H1 (cell line): ENCODE results near the gene COQ5. TPM values are rescaled to one million over a fixed set of nuclear protein-coding genes. Genes with fewer than 3 reads are reported as not detected.

Experiments
- CTCF ChIA-PET: fragments of 300-600 bp; sonication (Branson Sonifier 250); formaldehyde crosslinking; loops from one replicate; lab custom pipeline; 2021; ENCODE audit not compliant: partially characterized antibody; lab: Charles Lee
- POLR2A ChIA-PET: fragments of 300-600 bp; sonication (Branson Sonifier 250); formaldehyde crosslinking; loops from one replicate; lab custom pipeline; 2021; ENCODE audit warnings: inconsistent platforms; ENCODE audit not compliant: partially characterized antibody; lab: Charles Lee
- DNase-seq, 2 experiments: peaks; one replicate each; pipeline versions ENCODE4 v3.0.0 to v3.0.0-alpha.2; 2010 to 2022; ENCODE audit warnings: low spot score in 2 of 2, low read depth in 1 of 2, mixed read lengths in 1 of 2
- FAIRE-seq: peaks from 2 replicates; lab custom pipeline; 2011; peaks lifted over from hg19 to GRCh38; lab: Jason Lieb, UNC
- H2AFZ ChIP-seq: 2 replicates; pipeline ENCODE4 v1.8.1; 2012; ENCODE audit warnings: low read length, inconsistent platforms
- H2AK5ac ChIP-seq: 2 replicates; pipeline ENCODE4 v1.6.1; 2013; ENCODE audit warnings: low read depth, low read length
- H2BK120ac ChIP-seq: replicated peaks from 2 replicates; pipeline ENCODE3; 2013; ENCODE audit warnings: low read depth, low read length, inconsistent platforms
- H2BK12ac ChIP-seq: 2 replicates; pipeline ENCODE4 v1.6.1; 2013; ENCODE audit warnings: low read depth, low read length
- H2BK15ac ChIP-seq: 2 replicates; pipeline ENCODE4 v1.6.1; 2013; ENCODE audit warnings: low read length
- H2BK20ac ChIP-seq: 2 replicates; pipeline ENCODE4 v1.6.1; 2013; ENCODE audit warnings: low read length
- H2BK5ac ChIP-seq: 2 replicates; pipeline ENCODE4 v1.6.1; 2013; ENCODE audit warnings: low read depth, low read length
- H3K14ac ChIP-seq: 2 replicates; pipeline ENCODE4 v1.6.1; 2013; ENCODE audit warnings: inconsistent platforms; ENCODE audit not compliant: insufficient read length
- H3K18ac ChIP-seq: 2 replicates; pipeline ENCODE4 v1.6.1; 2013; ENCODE audit warnings: low read length; ENCODE audit errors: extremely low read depth
- H3K23ac ChIP-seq: 2 replicates; pipeline ENCODE4 v1.6.1; 2013; ENCODE audit warnings: inconsistent platforms; ENCODE audit not compliant: insufficient read length
- H3K23me2 ChIP-seq: 2 replicates; pipeline ENCODE4 v1.6.1; 2013; ENCODE audit warnings: low read depth, low read length
- H3K27ac ChIP-seq: 2 replicates; pipeline ENCODE4 v1.6.1; 2011; ENCODE audit warnings: low read depth, low read length, inconsistent platforms
- H3K27me3 ChIP-seq, 4 experiments: replicated peaks in 1 of 4; 1 replicate in 1 of 4; 2 replicates in 3 of 4; pipeline versions ENCODE4 v1.6.1 to v1.8.1; 2011 to 2013; ENCODE audit warnings: low read length in 3 of 4, mild to moderate bottlenecking in 3 of 4, inconsistent platforms in 2 of 4, mixed read lengths in 2 of 4, moderate library complexity in 1 of 4; ENCODE audit not compliant: control insufficient read depth in 3 of 4, insufficient read depth in 3 of 4; ENCODE audit errors: extremely low read depth in 1 of 4
- H3K36me3 ChIP-seq, 4 experiments: 2 replicates each; pipeline versions ENCODE4 v1.6.1 to v1.8.1; 2011 to 2013; ENCODE audit warnings: mild to moderate bottlenecking in 4 of 4, low read length in 3 of 4, moderate library complexity in 2 of 4, control low read depth in 1 of 4, inconsistent platforms in 1 of 4; ENCODE audit not compliant: insufficient read depth in 4 of 4, control insufficient read depth in 2 of 4
- H3K4ac ChIP-seq: replicated peaks from 2 replicates; pipeline ENCODE3; 2013; ENCODE audit warnings: low read length, low read depth, mixed read lengths, inconsistent platforms; ENCODE audit not compliant: insufficient read length
- H3K4me1 ChIP-seq, 4 experiments: replicated peaks in 1 of 4; 1 replicate in 1 of 4; 2 replicates in 3 of 4; pipeline versions ENCODE4 v1.6.1 to v1.8.1; 2011 to 2013; ENCODE audit warnings: low read length in 3 of 4, inconsistent platforms in 2 of 4, mixed read lengths in 1 of 4; ENCODE audit not compliant: insufficient read depth in 4 of 4, control insufficient read depth in 3 of 4
- H3K4me2 ChIP-seq, 2 experiments: 2 replicates each; pipeline versions ENCODE4 v1.6.1 to v1.8.1; 2011 to 2013; ENCODE audit warnings: low read depth in 2 of 2, low read length in 2 of 2, control low read depth in 1 of 2, inconsistent platforms in 1 of 2, mild to moderate bottlenecking in 1 of 2; ENCODE audit not compliant: insufficient read depth in 1 of 2
- H3K4me3 ChIP-seq, 4 experiments: fragments of 200-600, 300-600 bp in 1 of 4; sonication (generic), shearing (Covaris generic), sonication (Bioruptor Twin) in 1 of 4; 2 replicates each; pipeline versions ENCODE4 v1.5.1 to v1.8.1; 2011 to 2016; ENCODE audit warnings: low read length in 4 of 4, low read depth in 3 of 4, control low read depth in 2 of 4, inconsistent platforms in 2 of 4, mild to moderate bottlenecking in 2 of 4, mixed read lengths in 1 of 4, moderate library complexity in 1 of 4; ENCODE audit not compliant: insufficient read depth in 2 of 4; ENCODE audit errors: extremely low read depth in 1 of 4
- H3K56ac ChIP-seq: replicated peaks from 2 replicates; pipeline ENCODE3; 2013; ENCODE audit warnings: low read depth, mild to moderate bottlenecking, mixed read lengths, low read length, inconsistent platforms; ENCODE audit not compliant: insufficient read length
- H3K79me1 ChIP-seq: 2 replicates; pipeline ENCODE4 v1.6.1; 2013; ENCODE audit warnings: low read depth, low read length, control low read depth
- H3K79me2 ChIP-seq, 2 experiments: 2 replicates each; pipeline versions ENCODE4 v1.6.1 to v1.8.1; 2012 to 2013; ENCODE audit warnings: low read length in 2 of 2, mild to moderate bottlenecking in 2 of 2, inconsistent platforms in 1 of 2; ENCODE audit not compliant: insufficient read depth in 2 of 2, control insufficient read depth in 1 of 2
- H3K9ac ChIP-seq, 4 experiments: replicated peaks in 1 of 4; 1 replicate in 1 of 4; 2 replicates in 3 of 4; pipeline versions ENCODE4 v1.6.1 to v1.8.1; 2011 to 2013; ENCODE audit warnings: low read depth in 3 of 4, low read length in 3 of 4, control low read depth in 2 of 4, mild to moderate bottlenecking in 2 of 4, moderate library complexity in 2 of 4, inconsistent platforms in 1 of 4; ENCODE audit errors: extremely low read depth in 1 of 4
- H3K9me3 ChIP-seq, 2 experiments: 2 replicates each; pipeline versions ENCODE4 v1.6.1 to v1.8.1; 2012 to 2013; ENCODE audit warnings: mild to moderate bottlenecking in 2 of 2, moderate library complexity in 2 of 2, control low read depth in 1 of 2, inconsistent platforms in 1 of 2, low read depth in 1 of 2, low read length in 1 of 2, mixed read lengths in 1 of 2; ENCODE audit not compliant: insufficient read depth in 2 of 2
- H4K20me1 ChIP-seq, 2 experiments: replicated peaks in 1 of 2; 2 replicates each; pipeline versions ENCODE3 to v1.8.1; 2011 to 2013; ENCODE audit warnings: inconsistent platforms in 2 of 2, low read length in 2 of 2, mild to moderate bottlenecking in 1 of 2; ENCODE audit not compliant: insufficient read depth in 2 of 2, control insufficient read depth in 1 of 2
- H4K5ac ChIP-seq: 2 replicates; pipeline ENCODE4 v1.6.1; 2013; ENCODE audit warnings: low read length, low read depth, mixed read lengths, inconsistent platforms; ENCODE audit not compliant: insufficient read length
- H4K8ac ChIP-seq: 2 replicates; pipeline ENCODE4 v1.8.0; 2013; ENCODE audit warnings: mild to moderate bottlenecking, moderate library complexity, low read length, inconsistent platforms; ENCODE audit not compliant: insufficient read depth; ENCODE audit errors: extremely low read depth
- H4K91ac ChIP-seq: replicated peaks from 2 replicates; pipeline ENCODE3; 2013; ENCODE audit warnings: low read length, mixed read lengths, inconsistent platforms; ENCODE audit not compliant: insufficient read length
- ASH2L ChIP-seq: fragments of 200-600, 300-600 bp; sonication (generic); IDR thresholded peaks from one replicate; pipeline ENCODE4 v1.7.1; 2017; ENCODE audit warnings: low read length
- FOSL1 ChIP-seq: IDR thresholded peaks from 2 replicates; pipeline ENCODE4 v1.6.1; 2011; ENCODE audit warnings: mild to moderate bottlenecking, low read depth, low read length, moderate library complexity; ENCODE audit not compliant: insufficient read depth
- SRF ChIP-seq: IDR thresholded peaks from 2 replicates; pipeline ENCODE4 v1.6.1; 2011; ENCODE audit warnings: mild to moderate bottlenecking, low read depth, low read length, moderate library complexity
- WGBS, 2 experiments: shearing (Covaris generic) in 1 of 2; methylation state at CpG; one replicate each; pipeline versions ENCODE4 v1.1.6 to v1.1.7; 2013 to 2015; ENCODE audit warnings: low lambda C conversion rate in 2 of 2, mixed read lengths in 2 of 2, inconsistent platforms in 1 of 2, low coverage in 1 of 2, missing lambda C conversion rate in 1 of 2; ENCODE audit not compliant: insufficient replicate concordance in 2 of 2, insufficient coverage in 1 of 2, insufficient read length in 1 of 2; ENCODE audit errors: extremely low coverage in 1 of 2, missing lambda C conversion rate in 1 of 2; 5-methylcytosine and 5-hydroxymethylcytosine counted together
- polyA plus RNA-seq, 7 experiments: library from polyadenylated mRNA; depleted of rRNA in 3 of 7; stranded (reverse) in 5 of 7; unstranded in 2 of 7; fragments of >200 nt in 5 of 7; fragments of 200-250 nt in 2 of 7; gene quantifications; 1 replicate in 5 of 7; 2 replicates in 1 of 7; 4 replicates in 1 of 7; pipeline versions ENCODE4 v1.2.1 to v1.2.3, GENCODE V29; 2011 to 2013; ENCODE audit warnings: missing spikeins in 2 of 7, mixed read lengths in 2 of 7
- total RNA-seq: library from RNA; stranded (reverse); fragmentation: NEBNext Ultra II Directional; extraction: Animal tissue kit (Norgen Biotek cat#: 25700); gene quantifications from 2 replicates; pipeline ENCODE4 v1.2.1, GENCODE V29; 2021

The COQ5 gene
- total and polyA plus RNA-seq, 2 of the 8 experiments (the other 6 are each of a cell fraction or from before 2014, with no cell fraction given): 35.1 to 35.8 TPM

- Histone ChIP-seq H3K79me1 (peaks cover 2% of the 10 kb centered on the region; the same call in 1 of the 2 replicates), H2AK5ac (no peak overlapping the region), H3K36me3 (no peaks in the 10 kb centered on the region), H4K8ac (no peak overlapping the region), H2BK12ac (no peak overlapping the region), H3K4me2 (no peak overlapping the region), H3K27ac (no peak overlapping the region), H3K27me3 (no peaks in the 10 kb centered on the region), H4K20me1 (peaks cover 0 to 1% of the 10 kb centered on the region in 2 experiments), H2BK15ac (no peak overlapping the region), H3K14ac (no peak overlapping the region), H3K4me1 (peaks cover 0 to 5% (median 0%) of the 10 kb centered on the region in 4 experiments; a peak in 1 of 7 replicates), H4K91ac (no peak overlapping the region), H3K4ac (no peak overlapping the region), H3K4me3 (no peak overlapping the region), H3K9me3 (no peaks in the 10 kb centered on the region), H3K23me2 (no peaks in the 10 kb centered on the region), H3K18ac (no peak overlapping the region), H3K79me2 (no peaks in the 10 kb centered on the region), H3K23ac (no peak overlapping the region), H2BK120ac (no peak overlapping the region), H2BK5ac (no peak overlapping the region), H4K5ac (no peak overlapping the region), H3K56ac (no peak overlapping the region), H2AFZ (no peak overlapping the region), H2BK20ac (no peak overlapping the region), H3K9ac (no peak overlapping the region)
- CTCF ChIA-PET: interaction anchor here (0.6 to 1.9 kb wide), 8 partner anchors 9 to 605 kb away, joined by 3 to 6 read pairs (median 4); partner anchors contain the start of gene DYNLL1
- WGBS, 2 experiments: 94% methylated on average over 1 of the region's 1 CpG; no CpG with 5 or more reads in 1 of the 2 experiments
- POLR2A ChIA-PET: interaction anchor here (0.9 to 4.2 kb wide), 13 partner anchors 9 to 278 kb away, joined by 3 to 25 read pairs (median 4); partner anchors contain the start of genes DYNLL1, RPLP0, SIRT4 and SRSF9
- FAIRE-seq: no peak
- no peak for DNase-seq
- TF ChIP-seq ASH2L (no peak), SRF (no peak), FOSL1 (no peak)
Observed at GRCh38 chr12:120479458-120479857, 49.5 kb downstream of the COQ5 start.
